Peyer's patch (tissue), 4 donors: ENCODE measurements around the gene PDE4D.

ENCODE experiments used
- POLR2A ChIP-seq, 2 donors: fragments of 450-650 bp; IDR thresholded peaks; one replicate each; pipeline ENCODE4 v1.5.1; 2017; ENCODE audit warnings: antibody characterized with exemption in 2 of 2, mild to moderate bottlenecking in 2 of 2, moderate library complexity in 2 of 2
- TF ChIP-seq, protein P1 (sequence below), 6 experiments: fragments of 450-650 bp in 4 of 6; fragments of 200-600 bp in 2 of 6; sonication (generic) in 1 of 6; IDR thresholded peaks; one replicate each; pipeline ENCODE4 v1.5.1; 2017 to 2019; ENCODE audit warnings: antibody characterized with exemption in 6 of 6, mild to moderate bottlenecking in 3 of 6, moderate library complexity in 1 of 6

DNA sequence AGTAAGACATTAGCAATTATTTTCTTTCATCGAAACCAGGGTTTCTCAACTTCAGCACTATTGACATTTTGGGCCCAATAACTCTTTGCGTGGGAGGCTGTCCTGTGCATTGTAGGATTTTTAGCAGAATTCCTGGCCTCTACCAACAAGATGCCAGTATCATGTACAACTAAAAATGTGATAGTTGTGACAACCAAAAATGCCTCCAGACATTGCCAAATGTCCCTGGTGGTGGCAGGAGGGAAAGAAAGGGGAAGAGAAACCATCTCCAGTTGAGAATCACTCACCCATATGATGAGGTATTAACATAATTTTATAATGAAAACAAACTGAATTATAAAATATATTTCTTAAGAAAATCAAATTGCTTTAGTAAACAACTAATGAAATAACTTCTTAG lies 904.6 kb downstream of the PDE4D start:
- TF ChIP-seq, protein P1, sequence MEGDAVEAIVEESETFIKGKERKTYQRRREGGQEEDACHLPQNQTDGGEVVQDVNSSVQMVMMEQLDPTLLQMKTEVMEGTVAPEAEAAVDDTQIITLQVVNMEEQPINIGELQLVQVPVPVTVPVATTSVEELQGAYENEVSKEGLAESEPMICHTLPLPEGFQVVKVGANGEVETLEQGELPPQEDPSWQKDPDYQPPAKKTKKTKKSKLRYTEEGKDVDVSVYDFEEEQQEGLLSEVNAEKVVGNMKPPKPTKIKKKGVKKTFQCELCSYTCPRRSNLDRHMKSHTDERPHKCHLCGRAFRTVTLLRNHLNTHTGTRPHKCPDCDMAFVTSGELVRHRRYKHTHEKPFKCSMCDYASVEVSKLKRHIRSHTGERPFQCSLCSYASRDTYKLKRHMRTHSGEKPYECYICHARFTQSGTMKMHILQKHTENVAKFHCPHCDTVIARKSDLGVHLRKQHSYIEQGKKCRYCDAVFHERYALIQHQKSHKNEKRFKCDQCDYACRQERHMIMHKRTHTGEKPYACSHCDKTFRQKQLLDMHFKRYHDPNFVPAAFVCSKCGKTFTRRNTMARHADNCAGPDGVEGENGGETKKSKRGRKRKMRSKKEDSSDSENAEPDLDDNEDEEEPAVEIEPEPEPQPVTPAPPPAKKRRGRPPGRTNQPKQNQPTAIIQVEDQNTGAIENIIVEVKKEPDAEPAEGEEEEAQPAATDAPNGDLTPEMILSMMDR (IDR thresholded peaks at IDR 0.05) = no peak
- no peak for TF ChIP-seq POLR2A (IDR thresholded peaks at IDR 0.05)
